Measurements from ENCODE around the gene HYI. TPM values are rescaled to one million over a fixed set of nuclear protein-coding genes. Genes with fewer than 3 reads are reported as not detected.

Gene HYI
- total RNA-seq, 1 donor from 2014 or later: 10.0 TPM

- Mint-ChIP-seq H3K4me3 (no peak overlapping the region), H3K27me3 (no peaks in the 10 kb centered on the region), H3K36me3 (ENCODE audit: low read depth) (peaks cover 79% of the 10 kb centered on the region), H3K4me1 (no peaks in the 10 kb centered on the region), H3K27ac (no peak overlapping the region), H3K9me3 (no peaks in the 10 kb centered on the region)
- intact Hi-C loops (cut with micrococcal nuclease): no loop called here
- ATAC-seq (ENCODE audit: low read depth) (no peak), DNase-seq (no peak)
- no peak for TF ChIP-seq CTCF (IDR thresholded peaks at IDR 0.05)
- ChIA-PET CTCF (no interaction called here), POLR2A (no interaction called here)
These were observed 15.7 kb downstream of the HYI start for GRCh38 chr1:43438006-43438405.

GRCh38 chr1:43437031-43437973 is 16.4 kb downstream of the HYI start:
- DNase-seq (peak; percentile 8), ATAC-seq (ENCODE audit: low read depth) (no peak)
- no peak overlapping the region for H3K27ac Mint-ChIP-seq
- H3K4me3 Mint-ChIP-seq: no peak overlapping the region
- ChIA-PET CTCF (no interaction called here), POLR2A (no interaction called here)
- TF ChIP-seq CTCF (IDR thresholded peaks at IDR 0.05): no peak
- H3K36me3 Mint-ChIP-seq (ENCODE audit: low read depth): peaks cover 79% of the 10 kb centered on the region
- H3K27me3 Mint-ChIP-seq: no peaks in the 10 kb centered on the region
- intact Hi-C loops (cut with micrococcal nuclease): no loop called here
- H3K9me3 Mint-ChIP-seq: no peaks in the 10 kb centered on the region
- H3K4me1 Mint-ChIP-seq: no peaks in the 10 kb centered on the region

GRCh38 chr1:43436371-43436770 is 17.4 kb downstream of the HYI start:
- H3K36me3 Mint-ChIP-seq (ENCODE audit: low read depth): peaks cover 85% of the 10 kb centered on the region
- intact Hi-C loops (cut with micrococcal nuclease): no loop called here
- H3K4me1 Mint-ChIP-seq: no peaks in the 10 kb centered on the region
- ATAC-seq (ENCODE audit: low read depth) (no peak), DNase-seq (no peak)
- no peak overlapping the region for H3K27ac Mint-ChIP-seq
- POLR2A ChIA-PET: no interaction called here
- CTCF ChIA-PET: no interaction called here
- no peak overlapping the region for H3K4me3 Mint-ChIP-seq
- no peak for TF ChIP-seq CTCF (IDR thresholded peaks at IDR 0.05)
- no peaks in the 10 kb centered on the region for H3K9me3 Mint-ChIP-seq
- H3K27me3 Mint-ChIP-seq: no peaks in the 10 kb centered on the region

- CTCF ChIA-PET: no interaction called here
- intact Hi-C loops (cut with micrococcal nuclease): no loop called here
- TF ChIP-seq CTCF (IDR thresholded peaks at IDR 0.05): no peak
- ATAC-seq (ENCODE audit: low read depth): no peak
- DNase-seq: no peak
- peaks cover 85% of the 10 kb centered on the region for H3K36me3 Mint-ChIP-seq (ENCODE audit: low read depth)
- POLR2A ChIA-PET: no interaction called here
- no peaks in the 10 kb centered on the region for H3K4me1 Mint-ChIP-seq
- H3K27me3 Mint-ChIP-seq: no peaks in the 10 kb centered on the region
- H3K27ac Mint-ChIP-seq: peak overlapping the region; percentile 24
- no peak overlapping the region for H3K4me3 Mint-ChIP-seq
- H3K9me3 Mint-ChIP-seq: no peaks in the 10 kb centered on the region
These were observed 18.3 kb downstream of the HYI start for GRCh38 chr1:43435146-43436145.

- Mint-ChIP-seq H3K27ac (no peak overlapping the region), H3K27me3 (no peaks in the 10 kb centered on the region), H3K4me3 (no peak overlapping the region), H3K36me3 (ENCODE audit: low read depth) (peaks cover 85% of the 10 kb centered on the region), H3K9me3 (no peaks in the 10 kb centered on the region), H3K4me1 (no peaks in the 10 kb centered on the region)
- ATAC-seq (ENCODE audit: low read depth): no peak
- TF ChIP-seq CTCF (IDR thresholded peaks at IDR 0.05): no peak
- CTCF ChIA-PET: no interaction called here
- no peak for DNase-seq
- intact Hi-C loops (cut with micrococcal nuclease): no loop called here
- POLR2A ChIA-PET: no interaction called here
These were observed 19.5 kb downstream of the HYI start for GRCh38 chr1:43434256-43434655.
